ENCODE results near the gene MPP3. TPM values are rescaled to one million over a fixed set of nuclear protein-coding genes. Genes with fewer than 3 reads are reported as not detected.

The MPP3 gene
- polyA plus RNA-seq, 1 donor = 4.4 TPM

DNA sequence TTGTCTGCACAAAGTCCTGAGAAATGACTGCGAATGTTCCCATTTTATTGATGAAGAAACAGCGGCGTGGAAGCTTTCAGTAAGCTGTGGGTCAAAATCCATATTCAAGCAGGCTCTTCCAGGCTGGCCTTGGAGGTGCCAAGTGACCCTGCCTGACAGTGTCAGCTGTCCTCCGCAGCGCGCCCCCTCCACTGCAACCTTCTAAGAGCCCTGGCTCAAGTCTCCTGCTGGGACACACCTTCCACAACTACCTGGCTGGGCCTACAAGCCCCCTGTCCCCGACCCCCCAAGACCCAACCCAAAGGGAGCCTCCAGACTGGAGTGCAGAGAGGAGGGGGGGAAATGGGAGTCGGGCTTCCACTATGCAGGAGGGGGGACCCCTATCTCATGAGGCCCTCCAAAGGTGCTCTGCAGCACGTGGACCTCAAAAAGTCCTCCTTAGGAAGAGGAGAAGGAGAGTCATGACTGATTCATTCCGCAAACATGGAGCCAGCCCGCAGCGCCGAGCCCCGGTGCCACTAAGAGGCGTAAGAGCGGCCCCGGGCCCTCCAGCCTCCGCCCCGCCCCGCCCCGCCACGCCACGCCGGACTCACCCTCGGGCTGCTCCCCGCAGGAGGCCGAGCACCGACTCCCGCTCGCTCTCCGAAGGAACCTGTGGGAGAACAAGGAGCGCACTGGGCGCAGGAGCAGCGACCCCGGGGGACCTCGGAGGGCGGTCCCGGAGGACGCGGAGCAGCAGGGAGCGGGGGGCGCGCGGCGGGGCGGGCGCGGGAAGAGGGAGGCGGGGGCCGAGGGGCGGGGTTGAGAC is 574 bp downstream of the MPP3 start:
- DNase-seq (ENCODE audit: low read depth) = no peak

DNA sequence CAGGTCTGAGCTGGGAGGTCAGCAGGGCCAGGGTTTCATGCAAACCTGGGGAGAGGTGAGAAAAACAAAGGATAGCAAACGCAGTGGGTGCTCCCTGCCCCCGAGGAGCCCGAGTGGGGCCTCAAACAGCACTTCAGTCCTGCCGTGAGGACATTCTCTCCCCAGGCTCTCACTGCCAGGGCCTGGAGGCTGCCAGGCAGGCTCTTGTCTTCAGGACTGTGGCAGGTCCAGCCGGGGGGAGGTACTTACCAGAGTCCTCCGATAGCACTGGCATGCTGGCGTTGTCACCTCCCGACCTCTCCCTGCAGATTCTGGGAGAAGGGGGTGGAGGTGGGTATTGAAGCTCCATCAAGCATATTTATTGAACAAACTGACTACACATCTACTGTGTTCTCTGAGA is 1.3 kb downstream of the MPP3 start:
- no peak for DNase-seq (ENCODE audit: low read depth)

DNA sequence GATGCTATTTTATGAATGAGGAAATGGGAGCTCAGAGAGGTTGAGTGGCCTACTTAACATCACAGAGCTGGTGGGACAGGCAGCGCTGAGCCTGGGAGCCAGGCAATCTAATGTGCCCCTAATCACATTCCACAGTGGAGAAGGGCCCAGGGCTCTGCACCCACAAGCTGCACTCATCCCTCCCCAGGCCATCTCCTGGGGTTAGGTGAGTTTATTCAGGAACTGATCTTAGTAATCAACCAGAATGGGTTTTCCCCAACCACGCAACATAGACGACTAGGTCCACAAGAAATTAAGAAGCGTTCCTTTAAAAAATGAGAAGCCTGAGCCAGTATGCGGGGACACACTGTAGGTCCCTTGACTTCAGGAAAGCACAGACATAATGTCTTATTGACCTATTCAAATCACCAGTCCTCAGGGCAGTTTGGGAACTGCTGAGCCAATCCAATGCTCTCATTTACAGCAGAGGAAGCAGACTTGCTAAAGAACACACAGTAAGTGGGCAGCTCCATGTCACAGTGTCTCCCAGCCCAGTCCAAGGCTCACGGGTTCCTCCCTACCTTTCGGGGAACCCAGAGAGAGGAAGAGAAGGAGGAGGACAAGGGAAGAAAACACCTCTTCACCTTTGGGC is 2.3 kb downstream of the MPP3 start:
- DNase-seq (ENCODE audit: low read depth) = no peak

DNA sequence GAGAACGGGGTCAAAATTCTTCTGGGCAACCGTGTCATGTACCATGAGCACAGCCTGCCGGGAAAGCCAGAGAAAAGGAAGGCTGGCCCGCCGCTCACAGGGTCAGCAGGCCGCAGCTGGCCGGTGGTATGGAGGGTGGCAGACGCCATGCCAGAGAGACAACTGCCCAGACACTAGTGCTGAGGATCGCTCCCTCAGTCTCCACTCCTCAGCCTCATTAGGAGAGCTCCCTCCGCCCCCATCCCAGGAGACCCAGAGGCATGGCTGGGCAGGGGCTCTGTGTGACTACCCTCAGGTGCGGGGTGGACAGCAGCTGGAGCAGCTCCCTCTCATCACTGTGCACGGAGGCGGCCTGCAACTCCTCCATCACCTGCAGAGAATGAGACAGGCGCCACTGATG is 3.2 kb downstream of the MPP3 start:
- no peak for DNase-seq (ENCODE audit: low read depth)

DNA sequence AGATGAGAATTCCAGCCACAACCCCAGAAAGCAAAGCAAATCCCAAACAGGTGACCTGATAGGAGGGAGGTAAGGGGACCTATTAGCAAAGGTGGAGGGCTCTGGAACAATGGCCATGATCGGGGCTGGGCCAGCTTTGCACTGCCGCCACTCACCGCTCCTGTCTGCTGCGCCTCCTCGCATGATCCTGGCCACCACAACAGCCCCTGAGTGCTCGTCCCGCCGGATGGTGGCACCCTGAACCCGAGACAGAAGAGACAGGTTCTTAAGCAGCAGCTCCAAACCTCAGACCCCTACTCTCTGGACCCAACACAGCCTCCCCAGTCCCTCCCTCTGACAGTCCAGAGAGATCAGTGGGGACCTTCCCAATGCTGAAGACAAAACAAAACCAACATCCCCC is 5.3 kb downstream of the MPP3 start:
- DNase-seq (ENCODE audit: low read depth) = no peak

DNA sequence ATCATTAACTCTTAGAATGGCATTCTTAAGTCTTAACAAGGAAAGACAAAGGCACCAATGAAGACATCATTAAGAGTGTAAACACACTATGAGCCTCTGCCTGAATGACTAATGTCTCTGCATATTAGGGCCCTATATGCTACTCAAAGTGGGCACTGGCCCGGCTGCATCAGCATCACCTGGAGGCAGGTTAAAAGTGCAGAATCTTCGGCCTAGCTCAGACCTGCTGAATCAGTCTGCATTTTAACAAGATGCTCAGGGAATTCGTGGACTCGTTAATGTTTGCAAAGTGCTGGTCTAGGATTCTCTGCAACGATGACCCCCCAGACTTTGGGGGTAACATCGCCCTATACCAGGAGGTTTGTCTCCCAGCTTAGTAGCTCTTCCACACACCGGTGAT is 6.7 kb downstream of the MPP3 start:
- DNase-seq (ENCODE audit: low read depth) = no peak

DNA sequence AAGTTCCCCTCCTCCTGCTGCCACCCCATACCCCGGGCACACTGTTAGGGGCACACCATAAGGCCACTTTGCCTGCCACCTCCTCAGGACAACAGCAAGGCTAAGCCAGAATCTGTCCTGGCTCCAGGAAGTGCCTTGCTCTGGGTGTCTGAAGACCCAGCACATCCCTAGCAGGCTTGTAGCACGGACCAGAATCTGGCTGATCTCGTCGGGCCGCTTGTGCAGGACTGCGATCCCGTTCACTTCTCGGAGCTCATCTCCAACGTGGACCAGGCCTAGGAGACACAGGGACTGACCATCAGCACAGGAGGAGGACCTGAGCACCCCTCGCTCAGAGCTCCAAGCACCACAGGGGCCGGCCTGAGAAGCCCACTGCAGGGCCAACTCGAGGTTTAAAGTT is 7.4 kb downstream of the MPP3 start:
- no peak for DNase-seq (ENCODE audit: low read depth)

DNA sequence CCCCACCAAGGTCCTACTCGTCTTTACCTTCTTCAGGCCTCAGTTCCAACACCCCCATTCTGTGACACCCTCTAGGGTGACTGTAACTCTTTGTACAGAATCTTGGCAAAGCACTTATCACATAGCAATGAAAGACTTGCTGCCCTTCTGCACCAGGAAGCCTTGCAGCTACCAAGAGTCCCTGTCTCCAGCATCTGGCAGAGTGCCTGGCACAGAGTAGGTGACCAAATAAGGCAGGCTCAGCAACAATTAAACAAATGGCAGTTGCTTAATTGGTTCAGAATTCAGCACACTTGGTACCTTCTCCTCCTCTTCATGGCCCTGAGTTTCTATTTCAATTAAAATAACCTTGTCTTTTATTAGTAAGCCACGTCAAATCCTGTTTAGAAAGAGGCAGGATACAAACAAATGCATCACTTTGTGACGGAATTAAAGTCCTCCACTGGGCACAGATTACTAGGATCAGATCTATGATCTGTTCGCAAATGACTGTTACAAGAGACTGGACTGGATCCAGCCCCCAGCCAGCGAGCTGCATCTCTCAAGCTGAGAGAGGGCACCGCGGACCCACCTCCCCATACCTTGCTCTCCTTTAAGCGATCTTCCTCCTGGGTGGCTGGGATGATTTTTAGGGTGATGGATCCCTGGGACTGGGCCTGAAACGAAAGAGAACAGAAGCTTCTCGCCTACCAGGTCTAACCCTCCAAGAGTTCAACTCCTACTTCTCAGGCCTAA is 9.4 kb downstream of the MPP3 start:
- DNase-seq (ENCODE audit: low read depth) = no peak

DNA sequence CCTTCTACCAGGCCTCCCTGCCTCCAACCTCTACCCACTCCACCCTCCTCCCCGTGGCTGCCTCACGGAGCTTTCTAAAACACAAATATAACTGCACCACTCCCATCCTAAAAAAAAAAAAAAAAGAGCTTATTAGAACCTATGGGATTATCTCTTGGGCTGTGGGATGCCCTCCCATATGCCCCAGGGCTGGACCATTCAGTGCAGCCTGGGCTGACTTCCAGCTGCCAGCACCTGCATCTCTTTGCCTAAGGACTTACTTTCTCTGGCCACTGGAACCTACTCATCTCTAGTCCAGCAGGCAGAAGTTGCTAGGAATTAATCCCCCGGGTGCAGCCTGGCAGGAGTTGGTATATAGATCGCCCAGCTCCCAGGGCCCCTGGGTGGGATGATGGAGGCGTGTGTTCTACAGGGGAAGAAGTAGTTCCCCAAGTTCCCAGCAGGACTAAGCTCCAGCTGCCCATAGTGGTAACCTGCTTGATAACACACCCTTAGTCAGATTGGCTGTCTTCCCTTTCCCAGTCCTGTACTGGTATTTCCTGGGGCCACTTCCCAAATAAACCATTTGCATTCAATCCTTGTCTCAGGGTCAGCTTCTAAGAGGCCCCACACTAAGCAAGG is 10.3 kb downstream of the MPP3 start:
- DNase-seq (ENCODE audit: low read depth) = no peak

DNA sequence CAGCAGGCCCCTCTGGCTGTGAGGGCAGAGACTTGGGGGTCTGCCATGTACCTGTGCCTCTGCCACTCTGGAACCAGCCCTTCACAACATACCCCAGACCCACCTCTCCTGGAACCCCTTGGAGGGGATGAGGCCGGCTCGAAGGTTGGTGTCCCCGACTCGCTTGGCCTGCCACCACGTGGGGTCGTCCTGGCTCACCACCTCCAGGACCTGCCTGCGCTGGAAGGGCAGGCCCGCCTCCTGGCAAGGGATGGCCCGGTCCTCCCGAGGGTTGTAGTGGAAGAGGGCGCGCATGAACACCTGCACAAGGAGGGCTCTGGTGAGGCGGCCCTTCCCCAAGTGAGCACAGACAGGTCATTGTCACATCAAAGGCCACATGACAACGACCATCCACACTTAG is 12.2 kb downstream of the MPP3 start:
- DNase-seq (ENCODE audit: low read depth) = no peak

DNA sequence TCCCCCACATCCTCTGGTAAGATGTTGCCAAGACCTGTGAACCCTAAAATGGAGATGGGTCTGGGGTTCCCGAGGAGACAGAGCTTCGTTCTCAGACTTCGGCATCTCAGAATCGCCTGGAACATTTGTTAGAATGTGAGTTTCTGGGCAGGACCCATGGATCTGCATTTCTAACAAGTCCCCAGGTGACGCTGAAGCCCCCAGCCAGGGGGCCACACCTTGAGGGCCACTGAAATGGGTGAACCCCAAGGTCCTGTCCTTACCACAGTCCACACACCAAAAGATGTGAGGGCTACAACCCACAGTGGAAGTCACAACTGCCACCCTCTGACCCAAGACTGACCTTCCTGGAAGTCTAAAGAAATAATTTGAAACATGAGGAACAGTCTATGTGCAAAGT is 14.0 kb downstream of the MPP3 start:
- DNase-seq (ENCODE audit: low read depth) = no peak

DNA sequence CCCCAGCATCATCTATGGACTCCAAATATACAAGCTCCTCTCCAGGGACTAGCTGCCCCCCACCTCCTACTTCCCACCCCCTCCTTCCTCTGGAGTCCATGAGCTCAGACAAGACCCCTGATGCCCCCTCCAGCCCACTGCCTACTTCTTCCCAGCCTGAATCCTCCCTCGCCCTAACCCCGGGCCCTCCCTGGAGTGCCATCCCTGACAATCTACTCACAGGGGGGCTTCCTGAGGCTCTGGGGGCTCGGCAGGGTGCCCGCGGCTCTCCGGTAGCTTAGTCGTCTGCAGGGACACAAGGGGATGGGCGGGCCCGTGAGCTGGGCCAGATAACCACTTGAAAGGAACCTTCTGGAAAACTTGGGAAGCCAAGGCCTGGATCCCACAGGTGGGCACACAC is 15.1 kb downstream of the MPP3 start:
- DNase-seq (ENCODE audit: low read depth) = no peak

DNA sequence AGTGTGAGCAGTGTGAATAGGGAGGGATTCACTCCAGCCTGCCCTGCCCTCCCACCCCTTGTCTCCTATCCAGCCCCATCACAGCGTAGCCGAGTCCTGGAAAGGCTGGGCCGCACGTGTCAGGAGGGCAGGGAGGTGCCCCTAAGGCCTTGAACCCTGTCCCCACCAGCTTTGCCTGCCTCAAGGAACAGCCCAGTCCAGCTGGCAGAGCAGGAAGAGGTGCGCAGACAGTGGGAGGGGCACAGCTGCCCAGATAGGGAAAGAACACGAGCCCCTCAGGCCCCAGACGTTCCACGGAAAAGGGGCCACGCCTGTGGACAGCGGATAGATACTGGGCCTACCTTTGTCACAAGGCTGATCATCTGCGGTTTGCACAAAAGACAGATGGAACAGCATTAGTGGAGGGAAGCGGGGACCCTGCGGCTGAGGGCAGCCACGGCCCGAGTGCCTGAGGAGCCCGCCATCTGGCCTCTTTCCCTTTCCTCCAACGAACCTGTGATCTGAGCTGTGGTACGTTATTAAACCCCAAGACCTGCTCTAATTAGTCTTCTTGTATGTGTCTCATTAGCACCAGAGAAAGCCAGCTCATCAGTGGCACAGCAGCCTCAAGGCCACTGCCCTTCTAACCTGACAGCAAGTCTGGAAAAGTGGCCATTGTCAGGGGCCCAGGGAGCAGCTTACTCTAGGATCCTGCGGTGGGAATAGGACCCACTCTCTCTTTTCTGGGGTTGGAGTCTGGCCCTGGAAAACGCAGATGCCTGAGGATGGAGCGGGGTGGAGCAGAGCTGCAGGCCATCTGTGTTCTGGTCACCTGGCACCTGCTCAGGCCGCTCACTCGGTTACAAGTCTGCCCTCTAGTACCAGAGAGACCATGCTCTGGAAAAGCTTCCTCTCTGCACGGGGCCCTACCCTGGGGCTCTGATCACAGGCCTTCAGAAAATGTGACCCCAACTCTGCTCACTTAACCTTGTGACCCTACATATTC is 16.3 kb downstream of the MPP3 start:
- no peak for DNase-seq (ENCODE audit: low read depth)

DNA sequence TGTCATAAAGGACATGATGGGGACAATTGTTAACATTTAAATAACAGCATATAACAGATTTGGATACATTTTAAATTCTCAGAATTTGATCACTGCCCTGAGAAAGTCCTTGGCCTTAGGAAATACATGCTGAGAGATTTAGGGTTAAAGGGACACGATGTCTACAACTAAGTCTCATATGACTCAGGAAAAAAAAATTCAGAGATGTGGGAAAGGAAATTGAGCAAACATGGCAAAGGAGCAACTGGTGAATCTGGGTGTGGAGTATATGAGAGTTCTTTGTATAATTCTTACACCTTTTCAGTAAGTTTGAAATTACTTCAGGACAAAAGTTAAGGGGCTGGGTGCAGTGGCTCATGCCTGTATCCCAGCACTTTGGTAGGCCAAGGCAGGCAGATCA is 18.2 kb downstream of the MPP3 start:
- no peak for DNase-seq (ENCODE audit: low read depth)

DNA sequence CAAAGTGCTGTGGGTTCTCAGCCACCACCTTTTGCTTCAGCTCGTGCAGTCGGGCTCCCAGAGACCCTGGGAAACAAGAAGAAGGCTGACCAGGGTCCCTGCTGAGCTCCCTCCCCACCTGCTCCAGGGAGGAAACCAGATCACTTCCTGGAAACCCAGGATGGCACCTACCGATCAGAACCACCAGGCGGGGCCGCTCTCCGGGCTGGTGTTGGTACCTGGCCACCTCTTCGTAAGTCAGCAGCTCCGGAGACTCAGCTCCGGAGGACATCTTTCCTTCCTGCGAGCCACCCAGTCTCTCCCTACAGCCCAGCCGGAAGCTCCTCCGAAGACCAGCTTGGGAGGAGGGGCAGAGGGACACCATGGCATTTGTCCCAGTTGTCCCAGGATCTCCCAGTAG is 18.9 kb downstream of the MPP3 start:
- DNase-seq (ENCODE audit: low read depth) = no peak

DNA sequence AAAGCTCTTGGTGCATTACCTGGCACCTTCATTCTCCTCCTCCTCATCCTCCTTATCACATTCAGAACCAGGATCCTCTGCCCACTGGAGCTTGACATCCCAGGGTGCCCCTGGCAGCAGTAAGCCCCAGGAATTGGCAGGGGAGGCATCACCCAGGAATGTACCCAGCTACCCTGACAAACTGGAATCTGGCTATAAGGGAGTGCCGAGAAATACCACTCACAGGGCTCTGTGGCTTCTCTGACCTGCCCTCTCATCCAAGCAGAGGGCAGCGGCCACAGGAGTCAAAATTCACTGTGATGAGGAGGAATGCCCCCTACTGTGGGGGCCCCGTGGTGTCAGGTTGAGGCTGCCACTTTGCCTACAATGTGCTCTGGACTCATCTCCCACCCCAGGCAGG is 19.6 kb downstream of the MPP3 start:
- DNase-seq (ENCODE audit: low read depth) = no peak

DNA sequence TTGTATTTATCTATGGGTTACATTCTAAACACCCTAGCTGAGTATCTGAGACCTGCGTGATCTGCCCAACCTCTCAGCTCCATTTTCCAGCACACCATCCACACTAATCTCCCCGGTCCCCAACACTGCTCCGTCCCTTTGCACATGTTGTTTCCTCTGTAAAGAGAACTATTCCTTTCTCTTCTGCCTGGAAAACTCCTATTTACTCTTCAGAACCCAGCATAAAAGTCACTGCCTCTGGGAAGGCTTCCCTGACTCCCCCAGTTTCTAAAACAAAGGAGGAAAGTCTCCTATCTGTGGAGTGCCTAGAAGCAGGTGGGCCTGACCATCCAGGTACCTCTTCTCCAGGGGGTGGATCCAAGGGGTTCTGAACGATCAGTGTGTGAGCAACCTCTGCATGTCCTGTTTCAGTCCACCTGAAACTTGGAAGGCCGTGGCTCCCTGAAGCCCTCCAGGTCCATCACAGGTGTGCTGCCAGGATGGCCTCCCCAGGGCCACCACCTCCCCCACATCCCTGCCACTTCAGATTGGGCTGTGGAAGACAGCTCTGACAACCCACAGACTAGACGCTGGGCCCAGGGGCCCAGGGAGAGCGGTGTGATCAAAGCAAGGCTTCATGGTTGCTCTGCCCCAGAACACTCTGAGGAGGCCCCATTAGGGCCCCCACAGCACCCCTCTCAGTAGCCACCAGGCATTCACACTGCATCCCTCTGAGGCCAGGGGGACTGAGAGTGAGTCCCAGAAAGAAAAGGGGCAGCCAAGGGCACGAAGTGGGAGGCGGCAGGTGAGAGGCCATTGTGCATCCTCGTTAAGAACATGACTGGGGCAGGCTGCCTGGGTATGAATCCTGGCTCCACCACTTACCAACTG is 20.3 kb downstream of the MPP3 start:
- no peak for DNase-seq (ENCODE audit: low read depth)

DNA sequence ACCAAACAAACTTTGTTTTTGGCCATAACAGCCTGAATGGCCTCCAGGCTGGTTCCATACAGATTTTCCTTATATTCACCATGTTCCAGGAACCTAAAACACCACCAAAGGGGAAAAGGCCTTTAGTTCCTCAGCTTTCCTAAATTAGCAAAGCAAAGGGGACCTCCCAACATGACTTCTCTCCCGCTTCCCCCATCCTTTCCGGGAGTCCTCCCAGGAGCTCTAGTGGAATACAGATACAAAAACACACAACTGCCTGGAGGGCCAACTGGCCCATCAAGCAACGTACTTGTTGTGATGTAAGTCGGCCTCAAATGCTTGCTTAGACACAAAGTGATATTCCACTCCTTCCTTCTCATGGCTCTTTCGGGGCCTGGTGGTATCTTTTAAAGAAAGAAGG is 22.1 kb downstream of the MPP3 start:
- no peak for DNase-seq (ENCODE audit: low read depth)

DNA sequence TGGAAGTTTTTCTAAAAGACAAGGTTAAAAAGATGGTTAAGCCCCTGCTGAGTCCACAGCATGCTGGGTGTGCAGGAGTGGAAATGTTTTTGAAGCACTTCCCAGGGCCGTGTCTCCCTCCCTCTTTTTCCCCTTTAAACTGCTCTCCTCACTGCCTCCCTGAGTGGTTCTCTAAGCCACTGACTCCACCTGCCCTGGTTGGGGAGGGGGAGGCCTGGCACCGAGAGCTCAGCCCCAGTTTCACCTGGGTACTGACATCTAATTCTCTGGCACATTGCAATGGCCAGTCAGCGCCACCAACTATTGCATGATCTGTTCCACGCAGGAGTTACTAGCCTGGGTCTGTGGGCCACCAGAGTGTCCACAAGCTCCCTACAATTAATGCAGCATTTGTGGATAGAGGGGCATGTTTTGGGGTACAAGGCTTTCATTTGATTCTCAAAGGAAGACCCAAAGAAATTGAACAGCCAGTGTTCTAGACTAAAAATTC is 22.7 kb downstream of the MPP3 start:
- no peak for DNase-seq (ENCODE audit: low read depth)

DNA sequence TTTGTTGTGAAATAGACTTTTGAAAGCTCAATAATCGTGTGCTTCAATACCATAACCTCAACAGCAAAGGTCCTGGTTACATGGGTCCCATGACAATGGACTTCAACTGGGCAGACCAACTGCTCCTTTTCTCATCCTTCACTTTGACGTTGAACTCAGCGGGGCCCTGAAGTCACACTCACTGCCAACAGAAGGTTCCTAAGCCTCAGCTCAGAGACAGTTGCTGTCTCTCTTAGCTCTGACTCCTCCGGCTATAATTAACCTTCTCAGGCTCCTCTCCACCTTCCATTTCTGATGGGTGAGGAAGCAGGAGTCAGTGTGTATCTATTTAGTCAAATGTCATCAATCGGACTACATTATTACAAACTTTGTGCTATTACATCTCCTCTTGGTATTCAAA is 23.8 kb downstream of the MPP3 start:
- no peak for DNase-seq (ENCODE audit: low read depth)
